ENCODE data around the gene PTPN22.

GRCh38 chr1:113821916-113822315, 49.6 kb downstream of the PTPN22 start:
- TF ChIP-seq, protein P1, sequence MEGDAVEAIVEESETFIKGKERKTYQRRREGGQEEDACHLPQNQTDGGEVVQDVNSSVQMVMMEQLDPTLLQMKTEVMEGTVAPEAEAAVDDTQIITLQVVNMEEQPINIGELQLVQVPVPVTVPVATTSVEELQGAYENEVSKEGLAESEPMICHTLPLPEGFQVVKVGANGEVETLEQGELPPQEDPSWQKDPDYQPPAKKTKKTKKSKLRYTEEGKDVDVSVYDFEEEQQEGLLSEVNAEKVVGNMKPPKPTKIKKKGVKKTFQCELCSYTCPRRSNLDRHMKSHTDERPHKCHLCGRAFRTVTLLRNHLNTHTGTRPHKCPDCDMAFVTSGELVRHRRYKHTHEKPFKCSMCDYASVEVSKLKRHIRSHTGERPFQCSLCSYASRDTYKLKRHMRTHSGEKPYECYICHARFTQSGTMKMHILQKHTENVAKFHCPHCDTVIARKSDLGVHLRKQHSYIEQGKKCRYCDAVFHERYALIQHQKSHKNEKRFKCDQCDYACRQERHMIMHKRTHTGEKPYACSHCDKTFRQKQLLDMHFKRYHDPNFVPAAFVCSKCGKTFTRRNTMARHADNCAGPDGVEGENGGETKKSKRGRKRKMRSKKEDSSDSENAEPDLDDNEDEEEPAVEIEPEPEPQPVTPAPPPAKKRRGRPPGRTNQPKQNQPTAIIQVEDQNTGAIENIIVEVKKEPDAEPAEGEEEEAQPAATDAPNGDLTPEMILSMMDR (IDR thresholded peaks at IDR 0.05), result no peak
- no peak for TF ChIP-seq POLR2A (IDR thresholded peaks at IDR 0.05)

Data from lower leg skin (tissue), 3 donors.